Neuronal stem cell (in vitro differentiated cells): ENCODE data around the gene LUM.

Experiments used
- DNase-seq: peaks from one replicate; pipeline ENCODE4 v3.0.0-alpha.2; 2013; ENCODE audit warnings: low spot score
- H2AFZ ChIP-seq: one replicate; pipeline ENCODE4 v1.6.1; 2013; ENCODE audit warnings: mild to moderate bottlenecking, low read length, inconsistent platforms
- H2AK5ac ChIP-seq: 2 replicates; pipeline ENCODE4 v1.6.1; 2013; ENCODE audit warnings: low read depth, mild to moderate bottlenecking, inconsistent platforms, low read length, moderate library complexity, mixed read lengths
- H2BK120ac ChIP-seq: 2 replicates; pipeline ENCODE4 v1.6.1; 2013; ENCODE audit warnings: low read depth, mild to moderate bottlenecking, inconsistent platforms, low read length, moderate library complexity, mixed read lengths
- H2BK12ac ChIP-seq: one replicate; pipeline ENCODE4 v1.6.1; 2013; ENCODE audit warnings: low read length, inconsistent platforms
- H2BK15ac ChIP-seq: 2 replicates; pipeline ENCODE4 v1.6.1; 2013; ENCODE audit warnings: mild to moderate bottlenecking, low read length, inconsistent platforms, mixed read lengths
- H2BK5ac ChIP-seq: one replicate; pipeline ENCODE4 v1.6.1; 2013; ENCODE audit warnings: inconsistent platforms, mild to moderate bottlenecking, low read length, moderate library complexity
- H3K14ac ChIP-seq: one replicate; pipeline ENCODE4 v1.6.1; 2013; ENCODE audit warnings: low read length, inconsistent platforms
- H3K18ac ChIP-seq: 2 replicates; pipeline ENCODE4 v1.6.1; 2013; ENCODE audit warnings: low read length, inconsistent platforms
- H3K23ac ChIP-seq: 2 replicates; pipeline ENCODE4 v1.6.1; 2013; ENCODE audit warnings: low read depth, mild to moderate bottlenecking, mixed read lengths, low read length, inconsistent platforms; ENCODE audit not compliant: poor library complexity
- H3K27ac ChIP-seq: replicated peaks from 3 replicates; pipeline ENCODE4 v1.5.1; 2013; ENCODE audit warnings: low read length, inconsistent platforms
- H3K27me3 ChIP-seq, 3 experiments: 2 replicates each; pipeline ENCODE4 v1.6.1; 2013; ENCODE audit warnings: low read length in 3 of 3, mild to moderate bottlenecking in 2 of 3, inconsistent platforms in 1 of 3, low read depth in 1 of 3, mixed read lengths in 1 of 3, moderate library complexity in 1 of 3; ENCODE audit not compliant: control insufficient read depth in 3 of 3, insufficient read depth in 3 of 3
- H3K36me3 ChIP-seq, 2 donors: replicated peaks in 1 of 2; 2 replicates each; pipeline ENCODE4 v1.6.1; 2013; ENCODE audit warnings: low read length in 2 of 2; ENCODE audit not compliant: control insufficient read depth in 2 of 2, insufficient read depth in 2 of 2
- H3K4ac ChIP-seq: 2 replicates; pipeline ENCODE4 v1.6.1; 2013; ENCODE audit warnings: inconsistent platforms, mild to moderate bottlenecking, low read length, moderate library complexity
- H3K4me1 ChIP-seq, 2 donors: 1 replicate in 1 of 2; 2 replicates in 1 of 2; pipeline ENCODE4 v1.6.1; 2013; ENCODE audit warnings: low read length in 2 of 2, low read depth in 1 of 2; ENCODE audit not compliant: control insufficient read depth in 2 of 2, insufficient read depth in 1 of 2
- H3K4me2 ChIP-seq: one replicate; pipeline ENCODE4 v1.6.1; 2013; ENCODE audit warnings: mild to moderate bottlenecking, low read length, inconsistent platforms; ENCODE audit not compliant: insufficient read depth, poor library complexity, severe bottlenecking
- H3K4me3 ChIP-seq, 2 donors: 2 replicates each; pipeline ENCODE4 v1.5.1; 2013; ENCODE audit warnings: low read length in 2 of 2, mild to moderate bottlenecking in 2 of 2, inconsistent platforms in 1 of 2, moderate library complexity in 1 of 2
- H3K79me1 ChIP-seq: one replicate; pipeline ENCODE4 v1.6.1; 2013; ENCODE audit warnings: low read depth, mild to moderate bottlenecking, inconsistent platforms, low read length, moderate library complexity
- H3K9ac ChIP-seq: one replicate; pipeline ENCODE4 v1.6.1; 2013; ENCODE audit warnings: mild to moderate bottlenecking, low read depth, low read length, inconsistent platforms; ENCODE audit not compliant: poor library complexity
- H3K9me3 ChIP-seq, 2 donors: replicated peaks in 1 of 2; 2 replicates each; pipeline versions ENCODE3 to v1.6.1; 2013; ENCODE audit warnings: low read length in 2 of 2, mild to moderate bottlenecking in 2 of 2, inconsistent platforms in 1 of 2, low read depth in 1 of 2, mixed read lengths in 1 of 2, moderate library complexity in 1 of 2; ENCODE audit not compliant: control insufficient read depth in 2 of 2, insufficient read depth in 1 of 2
- H4K8ac ChIP-seq: one replicate; pipeline ENCODE4 v1.6.1; 2013; ENCODE audit warnings: low read depth, mild to moderate bottlenecking, inconsistent platforms, low read length, moderate library complexity
- H4K91ac ChIP-seq: one replicate; pipeline ENCODE4 v1.6.1; 2013; ENCODE audit warnings: low read length, low read depth, mild to moderate bottlenecking, inconsistent platforms; ENCODE audit not compliant: poor library complexity
- WGBS, 2 donors: extraction: QIAGEN DNeasy Blood & Tissue Kit; methylation state at CpG; one replicate each; pipeline ENCODE4 v1.1.7; 2013; ENCODE audit warnings: missing lambda C conversion rate in 2 of 2, mixed read lengths in 1 of 2; ENCODE audit not compliant: insufficient read length in 2 of 2, insufficient replicate concordance in 1 of 2; ENCODE audit errors: extremely low coverage in 2 of 2; 5-methylcytosine and 5-hydroxymethylcytosine counted together

LUM gene

DNA sequence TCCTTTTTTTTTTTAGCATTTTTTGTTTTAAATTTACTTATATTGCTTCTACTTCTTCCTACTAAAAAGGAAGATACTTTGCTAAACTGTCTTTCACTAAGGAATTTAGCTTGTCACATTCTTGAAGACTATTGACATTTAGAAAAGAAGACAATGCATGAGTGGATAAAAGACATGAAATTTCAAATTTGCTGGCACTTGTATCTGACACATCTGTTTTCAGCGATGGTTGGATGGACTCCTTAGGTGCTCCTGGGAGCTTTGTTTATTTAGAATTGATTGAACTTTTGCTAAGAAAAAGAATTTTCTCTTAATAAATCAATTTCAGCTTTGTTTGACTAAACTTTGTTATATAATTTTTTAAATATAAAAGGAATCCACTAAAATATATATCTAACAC is 50.2 kb downstream of the LUM start:
- no peaks in the 10 kb centered on the region for H3K9me3 ChIP-seq
- DNase-seq, result no peak
- no peaks in the 10 kb centered on the region for H3K4me1 ChIP-seq
- H2BK15ac ChIP-seq, result no peak overlapping the region
- H2BK120ac ChIP-seq, result no peak overlapping the region
- H3K4ac ChIP-seq, result no peak overlapping the region
- H3K79me1 ChIP-seq, result no peaks in the 10 kb centered on the region
- H3K23ac ChIP-seq, result no peak overlapping the region
- WGBS, 2 donors, result no CpG with 5 or more reads among the region's 1 CpG
- no peak overlapping the region for H2AFZ ChIP-seq
- H3K4me3 ChIP-seq, result no peak overlapping the region
- H3K14ac ChIP-seq, result no peak overlapping the region
- no peak overlapping the region for H4K91ac ChIP-seq
- H3K4me2 ChIP-seq, result no peak overlapping the region
- no peak overlapping the region for H2BK5ac ChIP-seq
- H3K27ac ChIP-seq, result no peak overlapping the region
- no peak overlapping the region for H3K18ac ChIP-seq
- no peak overlapping the region for H2AK5ac ChIP-seq
- no peak overlapping the region for H3K9ac ChIP-seq
- no peak overlapping the region for H2BK12ac ChIP-seq
- H3K36me3 ChIP-seq, result no peaks in the 10 kb centered on the region
- H4K8ac ChIP-seq, result no peak overlapping the region
- no peaks in the 10 kb centered on the region for H3K27me3 ChIP-seq

DNA sequence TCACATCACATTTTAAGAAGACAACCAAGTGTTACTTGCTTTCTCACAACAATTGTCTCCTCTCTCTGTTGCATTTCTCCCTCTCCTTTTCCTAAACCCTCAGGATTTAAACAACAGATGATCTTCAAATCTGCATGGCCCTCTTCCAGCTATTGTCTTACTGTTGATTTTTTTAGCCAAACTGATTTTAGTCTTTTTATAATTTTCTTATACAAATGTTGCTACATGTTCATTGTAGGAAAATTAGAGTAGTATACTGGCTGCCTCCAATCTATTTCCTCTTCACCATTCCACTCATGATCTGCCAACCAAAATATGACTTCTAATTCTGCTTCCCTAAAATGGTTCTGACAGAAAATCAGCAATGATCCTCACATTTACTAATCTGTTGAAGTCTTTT is 52.1 kb downstream of the LUM start:
- Histone ChIP-seq H3K9ac (no peak overlapping the region), H2BK5ac (no peak overlapping the region), H3K23ac (no peak overlapping the region), H2BK120ac (no peak overlapping the region), H2AFZ (no peak overlapping the region), H3K27ac (no peak overlapping the region), H3K4me3 (no peak overlapping the region), H3K4ac (no peak overlapping the region), H3K36me3 (no peaks in the 10 kb centered on the region), H3K18ac (no peak overlapping the region), H3K9me3 (no peaks in the 10 kb centered on the region), H3K4me1 (no peaks in the 10 kb centered on the region), H4K8ac (no peak overlapping the region), H4K91ac (no peak overlapping the region), H2BK12ac (no peak overlapping the region), H3K79me1 (no peaks in the 10 kb centered on the region), H3K14ac (no peak overlapping the region), H2AK5ac (no peak overlapping the region), H2BK15ac (no peak overlapping the region), H3K4me2 (no peak overlapping the region), H3K27me3 (no peaks in the 10 kb centered on the region)
- DNase-seq, result no peak

DNA sequence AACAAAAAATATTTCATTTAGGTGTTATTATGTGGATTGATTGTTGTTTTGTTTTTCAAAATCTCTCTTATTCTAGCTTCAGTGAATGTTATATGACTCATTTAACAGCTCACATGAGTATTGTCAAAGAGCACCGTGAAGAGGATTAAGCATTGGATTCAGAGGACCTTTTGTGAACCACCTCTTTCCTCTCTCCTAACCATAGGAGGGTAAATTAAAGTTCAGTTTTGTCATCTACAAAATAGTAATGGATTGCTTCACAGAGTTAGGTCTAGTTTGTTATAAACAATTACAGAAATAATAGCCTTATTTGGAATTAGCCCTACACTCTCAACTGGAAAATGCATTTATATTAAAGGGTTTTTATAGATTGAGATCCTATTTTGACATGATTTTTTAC is 52.5 kb downstream of the LUM start:
- no peak overlapping the region for H2BK15ac ChIP-seq
- no peaks in the 10 kb centered on the region for H3K9me3 ChIP-seq
- no peaks in the 10 kb centered on the region for H3K4me1 ChIP-seq
- H3K9ac ChIP-seq, result no peak overlapping the region
- DNase-seq, result no peak
- no peak overlapping the region for H2AFZ ChIP-seq
- H2BK12ac ChIP-seq, result no peak overlapping the region
- no peaks in the 10 kb centered on the region for H3K79me1 ChIP-seq
- H3K14ac ChIP-seq, result no peak overlapping the region
- H3K18ac ChIP-seq, result no peak overlapping the region
- no peak overlapping the region for H2BK5ac ChIP-seq
- H4K91ac ChIP-seq, result no peak overlapping the region
- H3K4me2 ChIP-seq, result no peak overlapping the region
- H3K36me3 ChIP-seq, result no peaks in the 10 kb centered on the region
- H2AK5ac ChIP-seq, result no peak overlapping the region
- H3K4me3 ChIP-seq, result no peak overlapping the region
- H3K23ac ChIP-seq, result no peak overlapping the region
- H4K8ac ChIP-seq, result no peak overlapping the region
- no peaks in the 10 kb centered on the region for H3K27me3 ChIP-seq
- no peak overlapping the region for H3K27ac ChIP-seq
- no peak overlapping the region for H3K4ac ChIP-seq
- WGBS, 2 donors, result no CpG with 5 or more reads among the region's 1 CpG
- H2BK120ac ChIP-seq, result no peak overlapping the region

DNA sequence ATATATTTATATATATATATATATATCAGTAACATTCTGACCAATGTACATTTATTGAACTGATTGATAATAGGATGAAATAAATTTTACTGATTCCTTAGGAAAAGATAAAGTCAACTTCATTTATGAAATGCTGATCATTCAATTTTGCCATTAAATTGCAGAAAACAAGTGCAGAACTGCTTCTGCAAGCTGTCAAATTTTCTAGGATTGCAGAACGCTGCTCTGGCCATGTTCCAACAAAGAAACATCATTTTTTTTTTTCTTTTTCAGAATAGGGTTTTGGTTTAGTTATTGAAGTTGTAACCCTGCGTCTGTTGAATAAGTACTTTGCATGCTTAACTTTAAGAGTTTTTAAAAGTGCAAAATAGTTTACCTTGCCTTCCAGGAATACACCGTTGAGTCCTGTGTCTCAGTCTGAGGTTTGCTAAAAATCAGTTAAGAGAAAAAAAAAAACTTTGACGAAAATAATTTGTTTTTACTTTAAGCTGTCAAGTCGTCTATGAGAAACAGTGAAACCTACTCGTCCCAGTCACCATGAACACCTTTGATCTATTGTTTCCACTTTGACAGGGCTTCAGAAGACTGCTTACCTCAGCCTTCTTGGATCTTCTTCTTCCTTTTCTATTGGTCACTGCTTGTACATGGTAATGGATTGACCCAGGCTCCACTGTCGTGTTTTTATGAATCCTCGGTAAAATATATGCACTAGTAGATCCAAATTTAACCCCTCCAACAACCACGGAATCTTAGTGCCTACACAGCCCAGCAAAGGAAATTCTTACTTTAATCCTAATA is 53.7 kb downstream of the LUM start, which contains the start of gene KERA:
TSS of gene KERA (minus strand) at position 657 of the 798 bp plus-strand sequence. CDS start 1,743 bp downstream, outside the sequence.
- Histone ChIP-seq H2AK5ac (no peak within 1 kb of the TSS), H2BK5ac (no peak within 1 kb of the TSS), H2BK120ac (no peak within 1 kb of the TSS), H3K4me3 (no peak within 1 kb of the TSS), H3K9me3 (no peaks in the 10 kb centered on the region), H4K91ac (no peak within 1 kb of the TSS), H3K4ac (no peak within 1 kb of the TSS), H3K79me1 (no peaks in the 10 kb centered on the region), H4K8ac (no peak within 1 kb of the TSS), H2BK15ac (no peak within 1 kb of the TSS), H3K36me3 (no peaks in the 10 kb centered on the region), H3K18ac (no peak within 1 kb of the TSS), H2BK12ac (no peak within 1 kb of the TSS), H3K4me1 (no peaks in the 10 kb centered on the region), H3K27me3 (no peaks in the 10 kb centered on the region), H2AFZ (no peak within 1 kb of the TSS), H3K14ac (no peak within 1 kb of the TSS), H3K4me2 (no peak within 1 kb of the TSS), H3K23ac (no peak within 1 kb of the TSS), H3K27ac (no peak within 1 kb of the TSS), H3K9ac (no peak within 1 kb of the TSS)
- no peak for DNase-seq
- WGBS, 2 donors, result no CpG with 5 or more reads among the region's 9 CpGs
